K562 (cell line): ENCODE measurements around the gene ANKS1A. TPM values are rescaled to one million over a fixed set of nuclear protein-coding genes. Genes with fewer than 3 reads are reported as not detected.

ENCODE experiments used
- ATAC-seq: fragments of 200-7000 bp; cut with Tn5 transposase; 3 replicates; pipeline ENCODE4 v1.9.1; 2020; ENCODE audit warnings: moderate library complexity
- BruUV-seq: library from RNA; stranded (reverse); fragments of 400-500 nt; replicated peaks from 2 replicates; lab custom pipeline; 2021; lab: Mats Ljungman, UMichigan
- CTCF ChIA-PET: fragments of 300-600 bp; formaldehyde crosslinking; extraction: SDS; loops from one replicate; lab custom pipeline; 2021; ENCODE audit warnings: low intra/inter-chr PET ratio; lab: Yijun Ruan, JAX
- POLR2A ChIA-PET: fragments of 300-600, 350-650 bp; sonication (Branson Sonifier 250); formaldehyde crosslinking; extraction: SDS; loops from one replicate; lab custom pipeline; 2021; ENCODE audit warnings: antibody characterized with exemption, inconsistent platforms; lab: Yijun Ruan, JAX
- DNase-seq, 4 experiments: peaks; one replicate each; pipeline versions ENCODE4 v3.0.0 to v3.0.0-alpha.2; 2011 to 2018; ENCODE audit warnings: low spot score in 3 of 4, mixed read lengths in 3 of 4; ENCODE audit errors: extremely low read depth in 1 of 4
- FAIRE-seq: peaks from 2 replicates; lab custom pipeline; 2011; peaks lifted over from hg19 to GRCh38; lab: Jason Lieb, UNC
- H2AFZ ChIP-seq: 2 replicates; pipeline ENCODE4 v1.6.0; 2011; ENCODE audit warnings: low read depth, low read length, control low read depth, inconsistent platforms
- H3K27ac ChIP-seq: fragments of 200-600 bp; 3 replicates; pipeline ENCODE4 v1.8.0; 2011; ENCODE audit warnings: low read depth, mild to moderate bottlenecking, control low read depth, inconsistent platforms, low read length, moderate library complexity, mixed read lengths; ENCODE audit errors: extremely low read depth
- H3K27me3 ChIP-seq, 2 experiments: fragments of 300-600 bp in 1 of 2; 2 replicates in 1 of 2; 3 replicates in 1 of 2; pipeline versions ENCODE4 v1.6.0 to v1.8.0; 2011; ENCODE audit warnings: inconsistent platforms in 2 of 2, low read length in 2 of 2, mild to moderate bottlenecking in 1 of 2, mixed read lengths in 1 of 2, moderate library complexity in 1 of 2; ENCODE audit not compliant: control insufficient read depth in 2 of 2, insufficient read depth in 2 of 2
- H3K36me3 ChIP-seq: fragments of 300-600 bp; 3 replicates; pipeline ENCODE4 v1.8.0; 2011; ENCODE audit warnings: mild to moderate bottlenecking, low read length, inconsistent platforms; ENCODE audit not compliant: control insufficient read depth, insufficient read depth
- H3K4me1 ChIP-seq, 2 experiments: fragments of 200-600 bp in 1 of 2; replicated peaks in 1 of 2; 2 replicates in 1 of 2; 3 replicates in 1 of 2; pipeline versions ENCODE4 v1.5.1 to v1.8.0; 2011; ENCODE audit warnings: inconsistent platforms in 2 of 2, low read length in 2 of 2, mild to moderate bottlenecking in 1 of 2, mixed read lengths in 1 of 2, moderate library complexity in 1 of 2; ENCODE audit not compliant: control insufficient read depth in 2 of 2, insufficient read depth in 2 of 2
- H3K4me2 ChIP-seq: 2 replicates; pipeline ENCODE4 v1.6.1; 2011; ENCODE audit warnings: low read length, control low read depth, inconsistent platforms, mixed read lengths; ENCODE audit not compliant: insufficient read depth
- H3K4me3 ChIP-seq: fragments of 200-600 bp; sonication (generic), shearing (Covaris generic); 2 replicates; pipeline ENCODE4 v1.5.1; 2016; ENCODE audit warnings: control low read depth, inconsistent platforms
- H3K79me2 ChIP-seq: fragments of 200-600 bp; 3 replicates; pipeline ENCODE4 v1.8.0; 2011; ENCODE audit warnings: low read length, inconsistent platforms; ENCODE audit not compliant: control insufficient read depth, insufficient read depth
- H3K9ac ChIP-seq, 2 experiments: 2 replicates each; pipeline versions ENCODE4 v1.6.0 to v1.6.1; 2011; ENCODE audit warnings: low read depth in 2 of 2, low read length in 2 of 2, control low read depth in 1 of 2, inconsistent platforms in 1 of 2, mild to moderate bottlenecking in 1 of 2, mixed read lengths in 1 of 2; ENCODE audit not compliant: insufficient read depth in 1 of 2
- H3K9me1 ChIP-seq: one replicate; pipeline ENCODE4 v1.6.0; 2011; ENCODE audit warnings: inconsistent platforms, mild to moderate bottlenecking, low read length, moderate library complexity; ENCODE audit not compliant: control insufficient read depth, insufficient read depth
- H3K9me3 ChIP-seq: replicated peaks from 2 replicates; pipeline ENCODE4 v1.5.1; 2011; ENCODE audit warnings: low read depth, low read length, inconsistent platforms; ENCODE audit not compliant: control insufficient read depth, insufficient read depth
- H4K20me1 ChIP-seq: replicated peaks from 2 replicates; pipeline ENCODE4 v1.6.1; 2011; ENCODE audit warnings: low read length, inconsistent platforms, mixed read lengths; ENCODE audit not compliant: control insufficient read depth, insufficient read depth
- CC2D1A ChIP-seq: fragments of 450-650 bp; IDR thresholded peaks from 2 replicates; pipeline ENCODE4 v1.6.1; 2017; ENCODE audit warnings: mild to moderate bottlenecking
- GATAD2B ChIP-seq: fragments of 450-650 bp; IDR thresholded peaks from 2 replicates; pipeline ENCODE4 v1.6.1; 2017; ENCODE audit warnings: mild to moderate bottlenecking, borderline replicate concordance
- HDAC1 ChIP-seq, 2 experiments: fragments of 450-650 bp; IDR thresholded peaks; 2 replicates each; pipeline ENCODE4 v1.6.1; 2016 to 2017; ENCODE audit warnings: inconsistent platforms in 1 of 2, mild to moderate bottlenecking in 1 of 2, moderate library complexity in 1 of 2
- KDM1A ChIP-seq, 2 experiments: fragments of 450-650 bp; IDR thresholded peaks; 2 replicates each; pipeline ENCODE4 v1.6.1; 2016; ENCODE audit warnings: mild to moderate bottlenecking in 2 of 2
- KHSRP ChIP-seq: fragments of 450-650 bp; IDR thresholded peaks from 2 replicates; pipeline ENCODE4 v1.6.1; 2017
- MCM7 ChIP-seq, 2 experiments: fragments of 450-650 bp; IDR thresholded peaks; 2 replicates each; pipeline ENCODE4 v1.6.1; 2016 to 2018
- NFYB ChIP-seq: IDR thresholded peaks from 2 replicates; pipeline ENCODE4 v1.6.1; 2011; ENCODE audit warnings: mild to moderate bottlenecking, moderate library complexity; ENCODE audit not compliant: insufficient read length; ENCODE audit errors: extremely low read depth
- TBL1XR1 ChIP-seq, 2 experiments: IDR thresholded peaks; 2 replicates each; pipeline ENCODE4 v1.6.1; 2012; ENCODE audit warnings: improper control_type of control experiment in 2 of 2, low read length in 2 of 2, mild to moderate bottlenecking in 1 of 2
- ZNF507 ChIP-seq: conservative IDR thresholded peaks from 2 replicates; pipeline ENCODE4 v1.6.1; 2017; ENCODE audit warnings: missing genetic modification characterization, missing compliant biosample characterization
- WGBS: fragments of 100-300 bp; shearing (Covaris generic); methylation state at CpG from one replicate; pipeline ENCODE4 v1.1.6; 2016; ENCODE audit warnings: low coverage, mixed read lengths; ENCODE audit not compliant: insufficient coverage; ENCODE audit errors: missing lambda C conversion rate; 5-methylcytosine and 5-hydroxymethylcytosine counted together
- in situ Hi-C: fragments of 300-500 bp; cut with MboI; formaldehyde crosslinking; loops from 4 replicates; pipeline ENCODE4 v1.15.0; 2018; ENCODE audit warnings: inconsistent platforms, mixed read lengths
- intact Hi-C: fragments of 100-400 bp; cut with micrococcal nuclease; formaldehyde crosslinking; loops from 2 replicates; pipeline ENCODE4 v1.14.2; 2022
- polyA plus RNA-seq, 8 experiments: library from polyadenylated mRNA; depleted of rRNA in 4 of 8; stranded (reverse) in 5 of 8; unstranded in 3 of 8; fragments of >200 nt; fragmentation: Nextera tagmentation in 2 of 8; fragmentation: Illumina TruSeq in 1 of 8; extraction: Ambion mirVana in 2 of 8; extraction: Trizol in 1 of 8; gene quantifications; 2 replicates each; pipeline versions ENCODE4 v1.2.1 to v1.2.3, GENCODE V29; 2011 to 2014; ENCODE audit warnings: inconsistent platforms in 1 of 8, missing spikeins in 1 of 8
- total RNA-seq, 7 experiments: library from RNA; depleted of rRNA in 6 of 7; stranded (reverse); fragments of >200 nt in 6 of 7; fragmentation: Illumina TruSeq in 2 of 7; extraction: Trizol in 2 of 7; gene quantifications; 2 replicates each; pipeline versions ENCODE4 v1.2.1 to v1.2.3, GENCODE V29; 2011 to 2021; ENCODE audit warnings: low replicate concordance in 1 of 7
- TF ChIP-seq, protein P1 (sequence below): fragments of 450-650 bp; IDR thresholded peaks from 2 replicates; pipeline ENCODE4 v1.6.1; 2016; ENCODE audit warnings: low read depth, mild to moderate bottlenecking, moderate library complexity
- TF ChIP-seq, protein P2 (sequence below): fragments of 450-650 bp; IDR thresholded peaks from 2 replicates; pipeline ENCODE4 v1.6.1; 2018; ENCODE audit not compliant: partially characterized antibody

Gene ANKS1A
- total and polyA plus RNA-seq, 9 of the 15 experiments (the other 6 are each of a cell fraction or from before 2014, with no cell fraction given): 1.1 to 13.8 (median 5.3) TPM

DNA sequence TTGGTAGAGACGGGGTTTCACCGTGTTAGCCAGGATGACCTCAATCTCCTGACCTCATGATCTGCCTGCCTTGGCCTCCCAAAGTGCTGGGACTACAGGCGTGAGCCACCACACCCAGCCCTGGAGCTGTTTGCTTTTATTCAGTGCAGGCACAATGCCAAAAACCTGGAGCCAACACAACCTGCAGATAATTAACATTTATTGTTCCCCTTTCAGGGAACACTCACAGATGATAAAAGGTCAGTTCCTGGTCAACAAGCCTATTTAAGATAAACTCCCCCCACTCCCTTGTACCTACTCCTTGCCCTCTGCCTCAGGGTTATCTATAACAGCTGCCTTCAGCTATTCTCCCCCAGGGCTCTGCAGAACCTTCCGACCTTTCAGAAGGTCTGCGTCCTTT is 218.7 kb downstream of the ANKS1A start (continued):
- TF ChIP-seq KDM1A (IDR thresholded peaks at IDR 0.05): peak; percentile 39 to 46; a peak in 2 of 4 replicates
- TF ChIP-seq TBL1XR1 (IDR thresholded peaks at IDR 0.05; ENCODE audit: low read length in 2 of 2): 0 out of 4 replicates have a peak, but pooled peaks of 1 of the 2 experiments have one; percentile 11

- Histone ChIP-seq H3K4me1 (no peaks in the 10 kb centered on the region), H3K9me3 (0 out of 2 replicates have a peak, but pooled peaks cover 4% of the 10 kb centered on the region), H3K27ac (no peak overlapping the region), H3K4me3 (no peak overlapping the region), H3K79me2 (no peaks in the 10 kb centered on the region), H2AFZ (no peak overlapping the region), H3K9me1 (no peaks in the 10 kb centered on the region), H3K9ac (no peak overlapping the region), H3K27me3 (peaks cover 2 to 14% of the 10 kb centered on the region in 2 experiments; a peak in 3 of 5 replicates), H3K4me2 (no peak overlapping the region), H3K36me3 (no peaks in the 10 kb centered on the region), H4K20me1 (no peaks in the 10 kb centered on the region)
- 4% methylated on average over 2 of the region's 2 CpGs for WGBS
- in situ Hi-C loops (no loop called here), intact Hi-C loops (no loop called here)
- ChIA-PET CTCF (no interaction called here), POLR2A (interaction anchor here (0.5 kb wide), 1 partner anchor 1015 kb away, joined by 3 read pairs; no protein-coding TSS in a partner anchor)
- FAIRE-seq (no peak), DNase-seq (no peak), ATAC-seq (no peak)
- TF ChIP-seq HDAC1 (IDR thresholded peaks at IDR 0.05): no peak
- BruUV-seq: no TSS peak
Observed at GRCh38 chr6:35108309-35108885, 219.3 kb downstream of the ANKS1A start.

DNA sequence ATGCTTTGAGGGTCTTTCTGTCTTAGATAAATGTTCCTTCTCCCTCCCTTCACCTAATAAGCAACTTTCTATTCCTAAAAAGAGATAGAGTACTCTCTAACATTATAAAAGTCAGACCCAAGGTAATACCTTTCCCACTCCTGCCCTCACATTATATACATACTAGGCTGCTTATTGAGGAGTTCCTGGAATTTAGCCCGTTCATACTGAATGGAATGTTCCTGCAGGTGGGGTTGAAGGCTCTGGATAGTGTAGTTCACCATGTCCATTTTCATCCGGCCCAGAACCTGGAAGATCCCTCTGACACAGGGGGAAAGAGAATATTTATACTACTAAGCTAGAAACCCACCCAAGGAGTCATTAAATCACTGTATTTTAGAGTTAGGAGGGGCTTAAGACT is 231.7 kb downstream of the ANKS1A start:
- ChIA-PET POLR2A (interaction anchor here (0.6 to 0.7 kb wide), 3 partner anchors 11 to 919 kb away, joined by 3 to 4 read pairs (median 3); no protein-coding TSS in a partner anchor), CTCF (no interaction called here)
- no TSS peak for BruUV-seq
- no peaks in the 10 kb centered on the region for H3K4me1 ChIP-seq
- H3K36me3 ChIP-seq: no peaks in the 10 kb centered on the region
- DNase-seq: no peak
- H3K4me3 ChIP-seq: no peak overlapping the region
- 2% methylated on average over 2 of the region's 2 CpGs for WGBS
- no peaks in the 10 kb centered on the region for H4K20me1 ChIP-seq
- peaks cover 22 to 27% of the 10 kb centered on the region in 2 experiments for H3K27me3 ChIP-seq
- H3K9ac ChIP-seq: no peak overlapping the region
- in situ Hi-C loops: no loop called here
- no peak for FAIRE-seq
- no peaks in the 10 kb centered on the region for H3K79me2 ChIP-seq
- no peak overlapping the region for H3K4me2 ChIP-seq
- H3K27ac ChIP-seq: no peak overlapping the region
- H3K9me3 ChIP-seq: no peaks in the 10 kb centered on the region
- intact Hi-C loops: no loop called here
- no peak overlapping the region for H2AFZ ChIP-seq
- no peaks in the 10 kb centered on the region for H3K9me1 ChIP-seq
- no peak for ATAC-seq
- TF ChIP-seq ZNF507 (tag) (no peak), CC2D1A (no peak), NFYB (no peak), GATAD2B (no peak), MCM7 (IDR thresholded peaks at IDR 0.05) (no peak), KHSRP (no peak)
- TF ChIP-seq, protein P1, sequence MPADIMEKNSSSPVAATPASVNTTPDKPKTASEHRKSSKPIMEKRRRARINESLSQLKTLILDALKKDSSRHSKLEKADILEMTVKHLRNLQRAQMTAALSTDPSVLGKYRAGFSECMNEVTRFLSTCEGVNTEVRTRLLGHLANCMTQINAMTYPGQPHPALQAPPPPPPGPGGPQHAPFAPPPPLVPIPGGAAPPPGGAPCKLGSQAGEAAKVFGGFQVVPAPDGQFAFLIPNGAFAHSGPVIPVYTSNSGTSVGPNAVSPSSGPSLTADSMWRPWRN: no peak
- TF ChIP-seq, protein P2, sequence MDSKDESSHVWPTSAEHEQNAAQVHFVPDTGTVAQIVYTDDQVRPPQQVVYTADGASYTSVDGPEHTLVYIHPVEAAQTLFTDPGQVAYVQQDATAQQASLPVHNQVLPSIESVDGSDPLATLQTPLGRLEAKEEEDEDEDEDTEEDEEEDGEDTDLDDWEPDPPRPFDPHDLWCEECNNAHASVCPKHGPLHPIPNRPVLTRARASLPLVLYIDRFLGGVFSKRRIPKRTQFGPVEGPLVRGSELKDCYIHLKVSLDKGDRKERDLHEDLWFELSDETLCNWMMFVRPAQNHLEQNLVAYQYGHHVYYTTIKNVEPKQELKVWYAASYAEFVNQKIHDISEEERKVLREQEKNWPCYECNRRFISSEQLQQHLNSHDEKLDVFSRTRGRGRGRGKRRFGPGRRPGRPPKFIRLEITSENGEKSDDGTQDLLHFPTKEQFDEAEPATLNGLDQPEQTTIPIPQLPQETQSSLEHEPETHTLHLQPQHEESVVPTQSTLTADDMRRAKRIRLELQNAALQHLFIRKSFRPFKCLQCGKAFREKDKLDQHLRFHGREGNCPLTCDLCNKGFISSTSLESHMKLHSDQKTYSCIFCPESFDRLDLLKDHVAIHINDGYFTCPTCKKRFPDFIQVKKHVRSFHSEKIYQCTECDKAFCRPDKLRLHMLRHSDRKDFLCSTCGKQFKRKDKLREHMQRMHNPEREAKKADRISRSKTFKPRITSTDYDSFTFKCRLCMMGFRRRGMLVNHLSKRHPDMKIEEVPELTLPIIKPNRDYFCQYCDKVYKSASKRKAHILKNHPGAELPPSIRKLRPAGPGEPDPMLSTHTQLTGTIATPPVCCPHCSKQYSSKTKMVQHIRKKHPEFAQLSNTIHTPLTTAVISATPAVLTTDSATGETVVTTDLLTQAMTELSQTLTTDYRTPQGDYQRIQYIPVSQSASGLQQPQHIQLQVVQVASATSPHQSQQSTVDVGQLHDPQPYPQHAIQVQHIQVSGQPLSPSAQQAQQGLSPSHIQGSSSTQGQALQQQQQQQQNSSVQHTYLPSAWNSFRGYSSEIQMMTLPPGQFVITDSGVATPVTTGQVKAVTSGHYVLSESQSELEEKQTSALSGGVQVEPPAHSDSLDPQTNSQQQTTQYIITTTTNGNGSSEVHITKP: no peak
